Right renal pelvis (tissue), 4 donors: ENCODE measurements around the gene LPIN3. TPM values are rescaled to one million over a fixed set of nuclear protein-coding genes. Genes with fewer than 3 reads are reported as not detected.

Experiments used
- DNase-seq, 4 donors: peaks; one replicate each; pipeline ENCODE4 v3.0.0-alpha.2; 2013; ENCODE audit warnings: low read depth in 4 of 4, low spot score in 3 of 4, missing footprints in 1 of 4
- polyA plus RNA-seq, 4 donors: library from polyadenylated mRNA; unstranded; fragments of 120-200 nt; gene quantifications; one replicate each; pipeline ENCODE4 v1.2.1, GENCODE V29; 2013; ENCODE audit not compliant: insufficient read length in 4 of 4

The LPIN3 gene
- polyA plus RNA-seq, 4 donors: 9.5 to 13.6 (median 11.5) TPM

GRCh38 chr20:41390889-41391288, 50.3 kb downstream of the LPIN3 start:
- no peak for DNase-seq

GRCh38 chr20:41391587-41392001, 51.0 kb downstream of the LPIN3 start:
- no peak for DNase-seq

- DNase-seq: no peak
These were observed 51.7 kb downstream of the LPIN3 start for GRCh38 chr20:41392295-41392694.

GRCh38 chr20:41392871-41393704, 52.5 kb downstream of the LPIN3 start:
- DNase-seq: no peak

GRCh38 chr20:41393705-41394066, 53.1 kb downstream of the LPIN3 start:
- no peak for DNase-seq

- no peak for DNase-seq
These were observed 53.5 kb downstream of the LPIN3 start for GRCh38 chr20:41394081-41394480.

- DNase-seq: no peak
These were observed 54.5 kb downstream of the LPIN3 start for GRCh38 chr20:41394931-41395666.

- DNase-seq: no peak
These were observed 55.3 kb downstream of the LPIN3 start for GRCh38 chr20:41395667-41396664.

- DNase-seq: peak in 2 of 4 donors; percentile 40 to 47
These were observed 57.8 kb downstream of the LPIN3 start for GRCh38 chr20:41398408-41398807.

- no peak for DNase-seq
These were observed 63.0 kb downstream of the LPIN3 start for GRCh38 chr20:41403604-41404003.

- DNase-seq: no peak
These were observed 64.8 kb downstream of the LPIN3 start for GRCh38 chr20:41405436-41405835.

GRCh38 chr20:41406353-41406752, 65.7 kb downstream of the LPIN3 start:
- DNase-seq: no peak

GRCh38 chr20:41406896-41407444, 66.3 kb downstream of the LPIN3 start:
- no peak for DNase-seq

- DNase-seq: no peak
These were observed 67.0 kb downstream of the LPIN3 start for GRCh38 chr20:41407607-41408006.

- DNase-seq: no peak
These were observed 67.7 kb downstream of the LPIN3 start for GRCh38 chr20:41408156-41408794.

GRCh38 chr20:41408986-41409385, 68.4 kb downstream of the LPIN3 start:
- no peak for DNase-seq
